ENCODE data around the gene TRIM41. TPM values are rescaled to one million over a fixed set of nuclear protein-coding genes. Genes with fewer than 3 reads are reported as not detected.

The TRIM41 gene
- total RNA-seq, 3 donors from 2014 or later, result 14.1 to 16.0 (median 15.1) TPM

GRCh38 chr5:181203093-181203711, 19.9 kb upstream of the TRIM41 start:
- peak overlapping the region; percentile 66 to 71 (median 70) for H3K4me3 ChIP-seq

DNA sequence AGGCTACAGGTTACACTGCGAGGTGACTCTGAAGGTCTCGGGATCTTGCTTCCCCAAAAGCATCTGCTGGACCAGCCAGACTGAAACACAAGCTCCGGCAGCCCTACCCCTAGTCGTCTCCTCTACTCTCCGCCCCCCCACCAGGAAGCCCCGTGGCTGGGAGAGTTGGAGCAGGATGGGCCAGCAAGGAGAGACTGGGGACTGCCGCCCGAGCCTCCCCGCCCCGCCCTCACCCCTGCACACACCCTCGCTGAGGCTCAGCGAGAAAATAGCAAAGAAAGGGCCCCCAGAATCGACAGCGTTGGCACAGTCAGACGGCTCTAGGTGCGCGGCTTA, 19.3 kb upstream of the TRIM41 start:
- peaks cover 0 to 10% of the 10 kb centered on the region in 2 donors for H3K4me1 ChIP-seq
- H3K27ac ChIP-seq, result peak overlapping the region in 1 of 2 donors; percentile 54
- TF ChIP-seq POLR2A (IDR thresholded peaks at IDR 0.05) (no peak), POLR2AphosphoS5 (IDR thresholded peaks at IDR 0.05) (no peak)
- TF ChIP-seq, protein P1, sequence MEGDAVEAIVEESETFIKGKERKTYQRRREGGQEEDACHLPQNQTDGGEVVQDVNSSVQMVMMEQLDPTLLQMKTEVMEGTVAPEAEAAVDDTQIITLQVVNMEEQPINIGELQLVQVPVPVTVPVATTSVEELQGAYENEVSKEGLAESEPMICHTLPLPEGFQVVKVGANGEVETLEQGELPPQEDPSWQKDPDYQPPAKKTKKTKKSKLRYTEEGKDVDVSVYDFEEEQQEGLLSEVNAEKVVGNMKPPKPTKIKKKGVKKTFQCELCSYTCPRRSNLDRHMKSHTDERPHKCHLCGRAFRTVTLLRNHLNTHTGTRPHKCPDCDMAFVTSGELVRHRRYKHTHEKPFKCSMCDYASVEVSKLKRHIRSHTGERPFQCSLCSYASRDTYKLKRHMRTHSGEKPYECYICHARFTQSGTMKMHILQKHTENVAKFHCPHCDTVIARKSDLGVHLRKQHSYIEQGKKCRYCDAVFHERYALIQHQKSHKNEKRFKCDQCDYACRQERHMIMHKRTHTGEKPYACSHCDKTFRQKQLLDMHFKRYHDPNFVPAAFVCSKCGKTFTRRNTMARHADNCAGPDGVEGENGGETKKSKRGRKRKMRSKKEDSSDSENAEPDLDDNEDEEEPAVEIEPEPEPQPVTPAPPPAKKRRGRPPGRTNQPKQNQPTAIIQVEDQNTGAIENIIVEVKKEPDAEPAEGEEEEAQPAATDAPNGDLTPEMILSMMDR (IDR thresholded peaks at IDR 0.05), result no peak
- no peaks in the 10 kb centered on the region for H3K36me3 ChIP-seq
- peak overlapping the region; percentile 66 to 71 (median 70) for H3K4me3 ChIP-seq
- no peaks in the 10 kb centered on the region for H3K9me3 ChIP-seq
- DNase-seq (ENCODE audit: low spot score in 2 of 2), result no peak
- intact Hi-C loops (cut with DNase I; ENCODE audit: low total_unique reads), result no loop called here
- no peaks in the 10 kb centered on the region for H3K27me3 ChIP-seq

More at GRCh38 chr5:181203093-181203711, 19.9 kb upstream of the TRIM41 start:
- DNase-seq (ENCODE audit: low spot score in 2 of 2), result no peak
- Histone ChIP-seq H3K36me3 (no peaks in the 10 kb centered on the region), H3K27ac (peak overlapping the region in 1 of 2 donors; percentile 54), H3K4me1 (peaks cover 0 to 10% of the 10 kb centered on the region in 2 donors), H3K9me3 (no peaks in the 10 kb centered on the region), H3K27me3 (no peaks in the 10 kb centered on the region)
- TF ChIP-seq, protein P1 (IDR thresholded peaks at IDR 0.05), result no peak
- no peak for TF ChIP-seq POLR2AphosphoS5 (IDR thresholded peaks at IDR 0.05)
- TF ChIP-seq POLR2A (IDR thresholded peaks at IDR 0.05), result no peak
- intact Hi-C loops (cut with DNase I; ENCODE audit: low total_unique reads), result no loop called here

- intact Hi-C loops (cut with DNase I; ENCODE audit: low total_unique reads), result no loop called here
- H3K4me1 ChIP-seq, result peaks cover 0 to 10% of the 10 kb centered on the region in 2 donors
- no peak for DNase-seq (ENCODE audit: low spot score in 2 of 2)
- no peaks in the 10 kb centered on the region for H3K36me3 ChIP-seq
- H3K9me3 ChIP-seq, result no peaks in the 10 kb centered on the region
- TF ChIP-seq POLR2AphosphoS5 (IDR thresholded peaks at IDR 0.05) (no peak), POLR2A (IDR thresholded peaks at IDR 0.05) (no peak)
- TF ChIP-seq, protein P1 (IDR thresholded peaks at IDR 0.05), result no peak
- H3K27ac ChIP-seq, result peak overlapping the region in 1 of 2 donors; percentile 54
- no peaks in the 10 kb centered on the region for H3K27me3 ChIP-seq
- H3K4me3 ChIP-seq, result peak overlapping the region; percentile 66 to 71 (median 70)
Measured at GRCh38 chr5:181204113-181204825, 18.8 kb upstream of the TRIM41 start.

DNA sequence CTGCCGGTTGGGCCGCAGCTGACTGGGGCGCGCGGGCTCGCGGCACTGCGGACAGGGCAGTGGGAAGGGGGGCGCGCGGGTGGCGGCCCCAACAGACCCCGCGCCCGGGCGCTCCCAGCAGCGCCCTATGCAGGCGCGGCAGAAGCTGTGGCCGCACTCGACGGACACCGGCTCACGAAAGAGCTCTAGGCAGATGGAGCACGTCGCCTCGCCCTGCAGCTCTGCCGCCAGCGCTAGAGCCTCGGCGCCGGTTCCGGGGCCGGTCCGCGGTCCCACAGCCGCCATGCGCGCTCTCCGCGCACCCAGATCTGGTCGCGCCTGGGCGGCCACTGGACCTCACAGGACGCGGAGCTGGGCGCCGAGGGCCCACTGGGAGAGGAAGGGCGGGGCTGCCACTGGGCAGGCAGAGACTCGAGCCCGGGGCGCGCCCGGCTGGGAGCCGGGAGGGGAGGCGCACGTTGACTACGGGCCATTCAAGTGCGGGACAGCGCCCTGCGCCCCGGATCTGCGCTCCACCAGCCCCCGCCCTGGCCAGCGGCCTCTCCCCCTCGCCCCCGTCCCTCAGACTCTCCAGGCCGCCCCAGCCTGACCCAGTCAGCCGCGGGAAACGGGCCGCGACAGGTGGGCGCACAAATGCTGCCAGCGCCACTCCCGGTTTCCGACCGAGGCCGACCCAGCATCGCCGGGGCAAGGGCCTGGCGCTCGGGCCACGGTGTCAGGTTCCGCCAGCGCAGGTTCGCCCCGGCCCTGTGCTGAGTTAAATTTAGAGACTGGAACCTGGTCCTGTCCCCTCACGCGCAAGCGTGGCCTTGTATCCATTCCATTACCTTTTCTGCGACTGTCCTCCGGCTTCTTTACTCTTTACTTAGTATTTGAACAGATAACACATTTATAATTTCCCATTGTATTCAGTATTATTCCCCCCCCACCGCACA, 18.0 kb upstream of the TRIM41 start, which contains the start of gene TRIM7:
Gene TRIM7 (minus strand): TSS at position 371 of the 935 bp plus-strand sequence. CDS start 86 bp downstream, at position 285.
- Histone ChIP-seq H3K27me3 (no peaks in the 10 kb centered on the region), H3K27ac (peak within 1 kb of the TSS; percentile 54 to 86), H3K4me1 (peaks cover 0 to 10% of the 10 kb centered on the region in 2 donors), H3K9me3 (no peaks in the 10 kb centered on the region), H3K4me3 (peak within 1 kb of the TSS; percentile 66 to 71 (median 70)), H3K36me3 (no peaks in the 10 kb centered on the region)
- intact Hi-C loops (cut with DNase I; ENCODE audit: low total_unique reads), result no loop called here
- no peak for DNase-seq (ENCODE audit: low spot score in 2 of 2)
- TF ChIP-seq POLR2AphosphoS5 (IDR thresholded peaks at IDR 0.05), result no peak
- TF ChIP-seq, protein P1 (IDR thresholded peaks at IDR 0.05), result no peak
- no peak for TF ChIP-seq POLR2A (IDR thresholded peaks at IDR 0.05)

Measured in breast epithelium (tissue), 4 donors.